ENCODE measurements around the gene TTLL10.

TTLL10 gene

DNA sequence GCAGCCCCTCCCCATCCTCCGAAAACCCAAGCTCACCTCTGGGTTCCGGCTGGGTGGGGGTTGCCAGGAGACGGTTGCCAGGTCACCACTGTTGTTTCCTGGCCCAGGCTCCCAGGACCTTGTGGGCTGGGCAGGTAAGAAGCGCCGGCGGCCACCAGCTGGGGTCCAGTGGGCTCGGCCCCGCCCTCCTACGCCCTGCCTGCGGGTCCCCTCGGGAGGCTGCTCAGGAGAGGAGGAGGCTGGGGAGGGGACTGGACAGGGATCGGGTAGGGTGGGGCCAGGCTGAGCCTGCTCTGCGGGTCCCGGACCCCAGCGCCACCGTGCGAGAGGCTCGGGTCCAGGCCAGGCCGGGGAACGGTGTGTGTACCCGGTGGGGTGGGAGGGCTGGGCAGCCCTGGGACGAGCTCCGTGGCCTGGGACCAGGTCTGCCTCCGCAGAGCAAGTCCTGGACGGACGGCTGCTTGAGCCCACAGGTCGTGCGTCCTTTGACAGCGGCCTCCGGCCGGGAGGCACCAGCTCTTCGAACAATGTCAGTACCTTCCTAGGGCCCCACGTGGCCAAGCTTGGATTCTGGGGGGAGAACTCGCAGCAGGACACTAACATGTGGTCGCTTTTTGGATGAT is at the start of gene TTLL10:
TSS of gene TTLL10 (plus strand) at position 88 of the 623 bp plus-strand sequence. CDS start 5,336 bp downstream, outside the sequence.
- no peak for DNase-seq (ENCODE audit: low read depth)

- DNase-seq (ENCODE audit: low read depth) = no peak
Observed at GRCh38 chr1:1124508-1124785, 49.2 kb upstream of the TTLL10 start.

GRCh38 chr1:1124786-1125642 is 48.7 kb upstream of the TTLL10 start:
- no peak for DNase-seq (ENCODE audit: low read depth)

DNA sequence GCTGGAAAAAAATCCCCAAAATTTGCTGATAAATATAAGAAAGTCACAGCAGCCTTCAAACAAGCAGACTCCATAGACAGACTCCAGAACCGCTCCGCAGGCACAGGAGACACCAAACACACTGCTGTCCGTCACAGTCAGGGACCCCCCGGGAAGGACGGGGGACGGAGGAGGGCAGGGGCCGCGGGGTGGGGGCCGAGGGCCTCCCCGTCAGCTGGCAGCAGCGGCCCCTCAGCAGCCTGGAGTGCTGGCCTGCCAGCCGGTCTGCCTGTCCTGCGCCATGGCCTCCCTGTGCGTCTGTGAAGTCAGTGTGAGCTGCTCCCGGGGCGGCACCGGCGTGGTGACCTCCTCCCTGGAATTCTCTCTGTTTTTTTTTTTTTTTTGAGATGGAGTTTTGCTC is 47.7 kb upstream of the TTLL10 start:
- DNase-seq (ENCODE audit: low read depth) = no peak

- DNase-seq (ENCODE audit: low read depth) = no peak
Observed at GRCh38 chr1:1127551-1128451, 45.9 kb upstream of the TTLL10 start.

GRCh38 chr1:1128454-1129139 is 45.1 kb upstream of the TTLL10 start:
- DNase-seq (ENCODE audit: low read depth) = no peak

DNA sequence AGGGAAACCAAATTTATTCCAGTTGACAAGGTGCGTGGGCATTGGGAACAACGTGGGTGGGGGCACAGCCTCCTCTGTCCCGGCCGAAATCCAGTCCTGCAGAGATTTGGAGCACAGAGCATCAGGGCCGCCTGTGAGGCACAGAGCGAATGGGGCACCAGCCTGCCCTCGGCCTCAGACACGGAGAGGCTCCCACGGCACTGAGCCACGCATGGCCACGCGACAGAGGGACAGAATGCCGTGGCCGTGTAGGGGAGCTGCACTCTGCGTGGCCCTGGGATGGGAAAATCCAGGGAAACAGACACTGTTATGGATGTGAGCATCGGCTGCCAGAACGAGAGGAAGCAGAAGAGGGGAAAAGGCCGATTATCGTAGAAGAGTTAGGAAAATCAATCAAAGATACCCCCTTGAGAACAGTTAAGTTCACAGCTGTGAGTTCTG is 44.3 kb upstream of the TTLL10 start:
- no peak for DNase-seq (ENCODE audit: low read depth)

DNA sequence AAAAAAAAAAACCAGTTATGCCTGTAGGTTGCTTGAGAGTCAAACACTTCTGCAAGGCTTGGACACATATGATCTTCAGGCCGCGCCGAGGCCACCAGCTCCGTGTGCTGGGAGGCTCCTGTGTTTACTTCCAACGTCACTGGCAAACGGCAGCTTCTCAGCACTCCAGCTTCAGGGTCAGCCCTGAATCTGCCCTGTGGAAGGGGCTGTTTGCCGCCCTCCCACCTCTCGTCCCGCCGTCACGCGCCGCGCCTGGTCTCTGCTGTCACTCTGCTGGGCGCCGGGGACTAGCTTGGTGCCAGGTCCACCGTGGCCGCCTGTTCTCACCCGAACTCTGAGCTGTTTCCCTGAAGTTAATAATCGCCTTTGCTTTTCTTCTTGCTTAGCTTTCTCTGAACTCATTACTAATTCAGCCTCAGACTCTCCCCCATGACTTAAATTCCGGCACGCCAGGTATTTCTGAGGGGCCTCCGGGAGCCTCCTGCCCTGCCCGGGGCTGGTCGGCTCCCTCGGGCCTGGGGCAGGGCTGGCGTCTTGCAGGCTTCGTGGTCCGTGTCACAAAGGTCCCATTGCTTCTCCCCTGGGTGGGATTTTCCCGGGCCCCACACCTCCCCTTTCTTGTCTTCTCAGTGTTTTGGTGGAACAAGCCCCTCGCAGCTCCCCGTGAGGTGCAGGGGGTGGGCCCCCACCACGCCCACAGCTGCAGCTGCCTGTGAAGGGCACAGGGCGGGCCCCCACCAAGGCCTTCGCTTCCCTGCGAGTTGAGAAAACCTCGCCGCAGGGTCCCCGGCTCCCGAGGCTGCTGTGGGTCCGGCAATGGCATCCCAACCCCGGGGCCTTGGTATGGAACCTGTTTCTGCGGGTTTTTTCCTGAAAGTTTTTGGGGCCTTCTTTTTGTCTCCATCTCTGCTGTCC is 43.2 kb upstream of the TTLL10 start:
- DNase-seq (ENCODE audit: low read depth) = no peak

DNA sequence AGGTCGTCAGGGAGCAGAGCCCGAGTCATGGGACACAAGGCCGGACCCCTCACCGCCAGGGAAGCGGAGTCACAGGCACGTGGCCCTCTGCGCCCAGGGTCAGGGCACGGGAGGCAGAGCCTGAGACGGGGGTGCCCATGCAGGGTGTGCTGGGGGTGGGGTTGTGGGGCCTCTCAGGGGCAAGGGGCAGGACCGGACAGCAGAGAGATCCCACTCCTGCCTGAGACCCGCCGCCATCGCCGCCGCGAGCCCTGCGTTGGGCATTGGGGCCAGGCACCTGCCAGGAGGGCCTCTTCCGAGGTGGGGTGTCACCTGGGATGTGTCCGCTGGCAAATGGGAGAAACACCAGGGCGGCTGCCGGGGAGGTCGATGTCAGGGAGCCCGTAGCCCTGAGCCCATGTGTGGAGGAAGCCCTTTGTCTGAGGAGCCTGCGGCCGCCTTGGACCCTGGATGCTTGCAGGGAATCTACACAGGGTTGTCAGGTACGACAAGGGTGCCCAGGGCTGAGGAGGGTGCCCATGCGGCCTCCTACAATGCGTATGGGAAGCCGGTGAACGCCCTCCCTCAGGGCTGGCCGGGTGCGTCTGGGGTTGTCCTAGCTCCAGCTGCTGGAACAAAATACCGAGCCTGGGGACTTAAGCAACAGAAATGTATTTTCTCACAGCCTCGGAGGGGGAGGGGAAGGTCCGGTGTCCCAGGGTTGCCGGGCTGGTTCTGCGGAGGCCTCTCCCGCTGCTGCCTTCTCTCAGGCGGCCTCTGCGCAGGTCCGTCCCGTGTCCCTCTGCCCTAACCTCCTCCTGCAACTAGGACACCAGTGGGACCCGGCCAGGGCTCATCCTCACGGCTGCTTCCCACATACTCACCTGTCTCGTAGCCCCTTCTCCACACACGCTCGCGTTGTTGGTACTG is 41.4 kb upstream of the TTLL10 start:
- DNase-seq (ENCODE audit: low read depth) = no peak

GRCh38 chr1:1132956-1133750 is 40.5 kb upstream of the TTLL10 start:
- DNase-seq (ENCODE audit: low read depth) = no peak

DNA sequence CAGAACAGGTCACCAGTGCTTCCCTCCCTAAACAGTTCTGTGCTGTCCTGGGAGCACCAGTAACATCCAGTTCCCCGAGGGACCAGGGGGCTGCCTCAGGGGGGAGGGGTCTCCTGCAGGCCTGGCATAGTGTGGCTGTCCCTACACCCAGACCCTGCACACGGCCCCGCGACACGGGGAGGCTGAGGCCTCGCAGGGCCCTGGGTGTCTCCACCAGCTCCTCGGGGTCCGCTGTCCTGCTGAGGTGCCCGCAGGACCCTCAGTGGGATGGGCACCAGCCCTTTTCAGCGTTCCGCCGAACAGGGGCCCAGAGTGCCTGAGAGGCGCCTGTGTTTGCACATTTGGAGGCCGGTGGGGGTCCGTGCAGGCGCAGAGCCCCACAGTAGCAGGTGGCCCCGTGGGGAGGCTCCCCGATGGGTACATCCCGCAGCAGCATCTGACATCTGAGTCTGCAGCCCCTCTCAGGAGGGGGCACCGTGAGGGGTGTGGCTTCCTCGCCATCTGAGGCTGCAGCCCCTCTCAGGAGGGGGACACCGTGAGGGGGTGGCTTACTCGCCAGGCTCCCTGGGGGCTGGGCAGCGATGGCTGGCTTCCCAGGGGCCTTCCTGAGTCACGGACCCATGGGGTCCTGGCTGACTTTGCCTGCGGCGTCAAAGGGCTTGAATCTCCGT is 39.2 kb upstream of the TTLL10 start:
- DNase-seq (ENCODE audit: low read depth) = no peak

- DNase-seq (ENCODE audit: low read depth) = no peak
Observed at GRCh38 chr1:1135339-1136136, 38.1 kb upstream of the TTLL10 start.

- no peak for DNase-seq (ENCODE audit: low read depth)
Observed at GRCh38 chr1:1136547-1137230, 37.0 kb upstream of the TTLL10 start.

- DNase-seq (ENCODE audit: low read depth) = no peak
Observed at GRCh38 chr1:1137256-1138045, 36.2 kb upstream of the TTLL10 start.

DNA sequence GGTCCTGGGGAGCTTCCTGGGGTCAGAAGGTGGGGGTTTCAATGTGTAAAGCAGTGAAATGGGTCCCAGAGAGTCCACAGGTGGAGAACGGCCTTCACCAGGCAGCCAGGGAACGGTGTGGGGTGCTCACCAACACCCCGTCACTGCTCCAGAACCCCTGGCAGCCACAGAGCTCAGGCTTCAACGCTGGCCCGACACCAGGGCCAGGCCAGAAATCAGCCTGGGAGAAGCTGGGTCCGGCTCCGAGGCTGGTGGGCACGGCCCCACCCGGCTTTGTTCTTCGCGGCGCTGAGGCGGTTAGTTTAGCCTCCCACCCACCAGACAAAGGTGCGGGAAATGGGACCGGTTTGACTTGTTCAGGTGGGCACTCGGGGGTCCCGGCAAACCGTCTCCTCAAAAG is 33.0 kb upstream of the TTLL10 start:
- no peak for DNase-seq (ENCODE audit: low read depth)

DNA sequence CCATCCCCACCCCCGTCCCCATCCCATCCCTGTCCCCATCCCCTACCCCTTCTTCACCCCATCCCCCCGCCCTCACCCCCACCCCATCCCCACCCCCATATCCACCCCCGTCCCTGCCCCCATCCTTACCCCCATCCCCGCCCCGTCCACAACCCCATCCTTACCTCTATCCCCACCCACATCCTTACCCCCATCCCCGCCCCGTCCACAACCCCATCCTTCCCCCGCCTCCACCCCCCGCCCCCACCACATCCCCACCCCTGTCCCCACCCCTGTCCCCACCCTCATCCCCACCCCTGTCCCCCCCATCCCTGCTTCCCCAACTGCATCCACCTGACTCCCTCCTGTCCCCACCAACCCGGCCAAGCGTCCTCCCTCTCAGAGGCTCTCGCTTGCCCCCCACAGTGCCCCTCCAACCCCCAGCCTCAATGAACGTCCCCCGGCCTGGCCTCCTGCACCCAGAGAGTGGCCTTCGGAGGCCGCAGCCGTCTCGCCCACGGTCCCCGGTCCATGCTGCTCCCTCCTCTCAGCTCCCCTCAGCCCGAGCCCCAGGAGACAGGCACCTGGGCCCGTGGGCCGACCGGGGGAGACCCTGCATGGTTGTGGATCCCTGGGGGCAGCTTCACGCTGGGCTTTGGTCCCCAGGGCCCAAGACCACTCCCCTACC is 32.3 kb upstream of the TTLL10 start:
- no peak for DNase-seq (ENCODE audit: low read depth)
